Chondrocyte (in vitro differentiated cells): ENCODE data around the gene CFAP46. TPM values are rescaled to one million over a fixed set of nuclear protein-coding genes. Genes with fewer than 3 reads are reported as not detected.
A peak's percentile ranks its signal among the peaks of the same experiment; 100 is the strongest.

Experiments
- DNase-seq: peaks from one replicate; pipeline ENCODE4 v3.0.0; 2021; ENCODE audit warnings: mixed read lengths, low spot score
- H3K27ac Mint-ChIP-seq: one replicate; pipeline ENCODE4 v1.8.0; 2021; ENCODE audit warnings: mild to moderate bottlenecking, moderate library complexity, mixed read lengths; ENCODE audit not compliant: unreplicated experiment
- H3K27me3 Mint-ChIP-seq: 2 replicates; pipeline ENCODE4 v1.8.0; 2021; ENCODE audit warnings: low read depth, mixed read lengths
- H3K36me3 Mint-ChIP-seq: 2 replicates; pipeline ENCODE4 v1.8.0; 2021; ENCODE audit warnings: low read depth, mixed read lengths
- H3K4me1 Mint-ChIP-seq: 2 replicates; pipeline ENCODE4 v1.8.0; 2021; ENCODE audit warnings: low read depth, mild to moderate bottlenecking, mixed read lengths
- H3K4me3 Mint-ChIP-seq: one replicate; pipeline ENCODE4 v1.8.0; 2021; ENCODE audit warnings: mild to moderate bottlenecking, moderate library complexity, mixed read lengths; ENCODE audit not compliant: unreplicated experiment
- H3K9me3 Mint-ChIP-seq: 2 replicates; pipeline ENCODE4 v1.8.0; 2021; ENCODE audit warnings: low read depth, mixed read lengths
- long read RNA-seq: library from polyadenylated mRNA; stranded (forward); transcript quantifications from one replicate; pipeline ENCODE4 v2.0.0, GENCODE V29; 2021
- total RNA-seq: library from RNA; stranded (reverse); gene quantifications from 3 replicates; pipeline ENCODE4 v1.2.1, GENCODE V29; 2021
- TF ChIP-seq, protein P1 (sequence below): fragments of 200-600 bp; sonication (generic); IDR thresholded peaks from 2 replicates; pipeline ENCODE4 v1.5.0; 2021; ENCODE audit warnings: antibody characterized with exemption, mild to moderate bottlenecking, moderate library complexity

The CFAP46 gene
- total RNA-seq = 0.49 to 0.92 TPM (median 0.89 TPM) in 3 replicates
- long read RNA-seq, partial matches to known transcripts = 1 of 2 reads
- long read RNA-seq, other reads (novel, unspliced or antisense) = 0 of 2 reads

DNA sequence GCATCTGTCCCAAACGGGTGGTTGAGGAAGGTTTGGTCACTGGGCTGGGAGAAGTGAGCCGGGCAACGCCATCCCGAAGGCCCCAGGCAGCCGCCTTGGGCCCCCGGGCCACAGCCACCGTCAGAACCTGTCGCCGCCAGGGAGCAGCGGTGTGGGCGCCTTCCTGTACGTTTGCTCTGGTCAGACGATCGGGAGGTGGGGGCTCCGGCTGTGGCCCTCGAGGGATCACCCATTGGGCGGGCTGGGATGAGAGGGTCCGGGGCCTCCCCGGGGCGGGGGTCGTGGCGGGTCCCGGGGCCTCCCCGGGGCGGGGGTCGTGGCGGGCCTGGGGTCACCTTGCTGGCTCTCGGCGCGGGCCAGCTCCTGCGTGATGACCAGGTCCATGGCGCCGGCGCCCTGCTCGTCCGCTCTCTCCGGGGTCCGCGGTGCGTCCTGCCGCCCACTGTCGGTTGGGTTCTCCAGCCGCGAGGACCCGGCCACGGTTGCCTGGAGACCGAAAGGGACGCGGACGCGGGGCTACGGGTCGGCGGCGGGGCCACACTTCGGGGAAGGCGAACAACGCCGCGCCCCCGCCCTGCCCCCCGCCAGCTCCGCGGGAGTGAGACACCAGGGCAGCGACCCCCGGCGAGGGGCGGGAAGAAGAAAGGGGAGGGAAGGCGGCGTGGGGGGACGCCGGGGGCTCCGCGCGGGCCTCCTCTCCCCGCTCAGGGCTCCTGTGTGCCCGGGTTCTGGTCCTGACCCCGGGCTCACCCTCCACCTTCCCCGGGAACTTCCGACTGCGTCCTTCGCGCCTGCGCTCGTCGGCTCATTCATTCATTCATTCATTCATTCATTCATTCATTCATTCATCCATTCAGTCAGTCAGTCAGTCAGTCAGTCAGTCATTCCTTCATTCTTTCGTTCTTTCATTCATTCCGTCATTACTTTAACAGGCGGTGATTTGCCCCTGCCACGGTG lies at the start of gene CFAP46:
TSS of gene CFAP46 (minus strand) at position 470 of the 957 bp plus-strand sequence. CDS start at position 384, 86 bp downstream.
- Mint-ChIP-seq H3K9me3 (no peaks in the 10 kb centered on the region), H3K4me3 (peak within 1 kb of the TSS; percentile 68), H3K36me3 (no peaks in the 10 kb centered on the region), H3K27me3 (peaks cover 13% of the 10 kb centered on the region), H3K27ac (no peak within 1 kb of the TSS), H3K4me1 (peaks cover 11% of the 10 kb centered on the region)
- TF ChIP-seq, protein P1, sequence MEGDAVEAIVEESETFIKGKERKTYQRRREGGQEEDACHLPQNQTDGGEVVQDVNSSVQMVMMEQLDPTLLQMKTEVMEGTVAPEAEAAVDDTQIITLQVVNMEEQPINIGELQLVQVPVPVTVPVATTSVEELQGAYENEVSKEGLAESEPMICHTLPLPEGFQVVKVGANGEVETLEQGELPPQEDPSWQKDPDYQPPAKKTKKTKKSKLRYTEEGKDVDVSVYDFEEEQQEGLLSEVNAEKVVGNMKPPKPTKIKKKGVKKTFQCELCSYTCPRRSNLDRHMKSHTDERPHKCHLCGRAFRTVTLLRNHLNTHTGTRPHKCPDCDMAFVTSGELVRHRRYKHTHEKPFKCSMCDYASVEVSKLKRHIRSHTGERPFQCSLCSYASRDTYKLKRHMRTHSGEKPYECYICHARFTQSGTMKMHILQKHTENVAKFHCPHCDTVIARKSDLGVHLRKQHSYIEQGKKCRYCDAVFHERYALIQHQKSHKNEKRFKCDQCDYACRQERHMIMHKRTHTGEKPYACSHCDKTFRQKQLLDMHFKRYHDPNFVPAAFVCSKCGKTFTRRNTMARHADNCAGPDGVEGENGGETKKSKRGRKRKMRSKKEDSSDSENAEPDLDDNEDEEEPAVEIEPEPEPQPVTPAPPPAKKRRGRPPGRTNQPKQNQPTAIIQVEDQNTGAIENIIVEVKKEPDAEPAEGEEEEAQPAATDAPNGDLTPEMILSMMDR = peak; percentile 45
- DNase-seq = peak; percentile 87

DNA sequence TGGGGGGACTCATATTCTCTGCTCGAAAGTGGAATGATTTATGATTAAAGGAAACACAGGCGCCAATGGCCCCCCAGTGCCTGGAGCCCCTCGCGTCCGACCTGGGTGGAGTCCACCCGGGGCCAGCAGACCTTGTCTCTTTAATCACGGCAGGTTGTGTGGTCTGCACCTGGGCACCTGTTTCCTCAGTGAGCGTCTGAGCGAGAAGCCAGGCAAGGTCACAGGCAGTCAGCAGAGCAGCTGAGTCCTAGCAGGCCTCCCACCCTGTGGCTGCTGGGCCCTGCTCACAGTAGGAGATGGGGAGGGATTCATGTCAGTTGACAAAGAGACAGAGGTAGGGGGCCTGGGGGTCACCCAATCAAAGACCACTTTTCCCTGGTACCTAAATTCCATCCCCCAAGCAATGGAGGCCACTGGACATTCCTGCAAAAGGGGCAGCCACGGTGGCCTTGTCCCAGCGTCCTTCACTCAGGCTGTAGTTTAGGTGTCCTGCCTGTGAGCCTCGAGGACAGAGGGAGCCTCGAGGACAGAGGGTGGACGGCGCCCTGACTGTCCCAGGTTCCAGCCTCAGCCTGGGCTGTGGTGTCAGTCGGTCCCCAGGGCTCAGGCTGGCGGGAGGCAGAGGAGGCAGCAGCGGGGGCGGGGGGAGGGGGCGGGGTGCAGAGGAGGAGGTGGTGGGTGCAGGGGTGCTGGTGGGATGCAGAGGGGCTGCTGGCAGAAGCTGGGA lies 49.5 kb upstream of the CFAP46 start:
- no peaks in the 10 kb centered on the region for H3K36me3 Mint-ChIP-seq

DNA sequence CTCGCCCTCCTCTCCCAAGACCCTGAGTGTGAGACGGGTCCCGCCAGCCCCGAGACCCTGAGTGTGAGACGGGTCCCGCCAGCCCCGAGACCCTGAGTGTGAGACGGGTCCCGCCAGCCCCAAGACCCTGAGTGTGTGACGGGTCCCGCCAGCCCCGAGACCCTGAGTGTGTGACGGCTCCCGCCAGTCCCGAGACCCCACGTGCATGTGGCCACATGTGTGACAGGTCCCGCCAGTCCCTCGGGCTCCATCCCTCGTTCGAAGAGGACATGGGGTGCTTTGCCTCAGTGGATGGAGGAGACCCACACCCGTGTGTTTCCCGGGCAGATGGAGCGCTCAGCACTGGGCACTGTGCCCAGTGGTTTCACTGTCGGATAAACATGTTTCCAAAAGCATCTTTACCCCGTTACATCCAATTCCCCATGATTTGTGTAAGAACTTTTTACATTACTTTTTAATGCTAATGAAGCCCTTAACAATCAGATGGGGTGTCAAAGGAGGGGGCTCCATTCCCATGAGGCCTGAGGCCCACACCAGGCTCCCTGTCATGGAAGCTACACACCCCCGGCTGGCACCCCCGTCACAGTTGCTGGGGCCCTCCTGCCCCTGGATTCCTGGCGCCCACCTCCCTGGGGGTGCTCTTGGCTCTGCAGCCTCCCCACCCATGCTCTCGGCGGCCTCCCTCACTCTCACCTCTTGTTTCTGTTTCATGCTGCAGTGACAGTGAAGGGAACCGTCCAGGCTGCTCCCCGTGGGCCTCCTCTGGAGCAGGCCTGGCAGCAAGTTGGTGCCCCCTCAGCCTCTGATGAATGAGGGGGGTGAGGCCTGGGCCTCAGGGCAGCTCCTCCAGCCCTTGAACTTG lies 48.5 kb upstream of the CFAP46 start:
- H3K4me1 Mint-ChIP-seq = no peaks in the 10 kb centered on the region

More for the DNA sequence above, 49.5 kb upstream of the CFAP46 start:
- H3K9me3 Mint-ChIP-seq = no peaks in the 10 kb centered on the region
- DNase-seq = peak; percentile 71
- no peaks in the 10 kb centered on the region for H3K4me1 Mint-ChIP-seq
- H3K27me3 Mint-ChIP-seq = peaks cover 24% of the 10 kb centered on the region
- H3K27ac Mint-ChIP-seq = no peak overlapping the region
- TF ChIP-seq, protein P1 = no peak
- H3K4me3 Mint-ChIP-seq = no peak overlapping the region

DNA sequence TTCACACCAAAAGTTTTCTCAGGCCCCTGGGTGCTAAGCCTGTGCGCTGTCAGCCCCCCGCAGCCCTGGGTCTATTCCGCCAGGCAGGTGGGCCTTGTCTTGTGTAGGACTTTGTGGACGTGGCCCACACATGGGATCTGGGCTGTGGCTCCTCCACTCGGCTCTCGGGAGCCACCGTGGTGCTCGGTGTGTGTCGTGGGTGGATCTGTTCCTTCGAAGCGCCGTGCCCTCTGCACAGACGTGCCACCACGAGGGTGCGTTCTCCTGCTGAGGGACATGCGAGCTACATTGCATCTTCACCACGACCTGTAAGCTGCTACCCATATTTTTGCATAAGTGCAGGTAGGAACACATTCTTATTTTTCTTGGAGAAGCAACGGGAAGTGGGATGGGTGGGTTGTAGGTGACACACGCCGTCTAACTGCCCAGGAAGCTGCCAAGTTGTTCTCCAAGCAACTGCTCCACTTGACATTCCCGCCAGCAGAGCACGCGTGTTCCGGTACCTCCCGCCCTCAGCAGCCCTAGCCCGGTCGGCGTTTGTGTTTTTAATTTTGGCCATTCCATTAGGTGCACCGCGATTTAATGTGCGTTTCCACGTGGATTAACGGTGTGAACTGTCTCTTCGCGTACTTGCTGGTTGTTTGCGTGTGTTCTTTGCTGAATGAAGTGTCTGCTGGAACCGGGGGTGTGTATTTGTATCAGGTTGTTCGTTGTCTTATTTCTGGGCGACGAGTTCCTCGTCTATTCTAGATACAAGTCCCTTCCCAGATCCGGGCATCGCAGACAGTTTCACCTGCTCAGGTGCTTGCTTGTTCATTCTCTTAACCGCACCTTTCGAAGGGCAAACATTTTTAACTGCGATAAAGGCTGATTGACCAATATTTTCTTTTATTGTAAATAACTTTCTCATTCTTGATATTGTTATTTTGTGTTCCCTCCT lies 47.4 kb upstream of the CFAP46 start:
- Mint-ChIP-seq H3K4me3 (no peak overlapping the region), H3K9me3 (no peaks in the 10 kb centered on the region), H3K27me3 (peaks cover 28% of the 10 kb centered on the region), H3K27ac (no peak overlapping the region), H3K36me3 (no peaks in the 10 kb centered on the region), H3K4me1 (no peaks in the 10 kb centered on the region)
- DNase-seq = no peak
- TF ChIP-seq, protein P1 = no peak

More for the DNA sequence above, 48.5 kb upstream of the CFAP46 start:
- DNase-seq = peak; percentile 92
- TF ChIP-seq, protein P1 = no peak
- no peaks in the 10 kb centered on the region for H3K9me3 Mint-ChIP-seq
- peaks cover 22% of the 10 kb centered on the region for H3K27me3 Mint-ChIP-seq
- no peak overlapping the region for H3K4me3 Mint-ChIP-seq
- no peaks in the 10 kb centered on the region for H3K36me3 Mint-ChIP-seq
- H3K27ac Mint-ChIP-seq = no peak overlapping the region
